ENCODE results near the gene CPED1.

Gene CPED1

GRCh38 chr7:120988591-120989256 lies at the start of gene CPED1:
TSS of gene CPED1 (plus strand) at chr7:120988711. CDS start at chr7:120989622, 911 bp downstream.
- peak; percentile 14 for DNase-seq

- no peak for DNase-seq
These were observed 49.2 kb upstream of the CPED1 start for GRCh38 chr7:120939345-120939744.

GRCh38 chr7:120941064-120941463 lies 47.4 kb upstream of the CPED1 start:
- peak; percentile 31 for DNase-seq

GRCh38 chr7:120941856-120942255 lies 46.7 kb upstream of the CPED1 start:
- no peak for DNase-seq

- no peak for DNase-seq
These were observed 45.6 kb upstream of the CPED1 start for GRCh38 chr7:120942861-120943260.

- DNase-seq = no peak
These were observed 43.5 kb upstream of the CPED1 start for GRCh38 chr7:120944826-120945562.

GRCh38 chr7:120947980-120948379 lies 40.5 kb upstream of the CPED1 start:
- no peak for DNase-seq

GRCh38 chr7:120949393-120949911 lies 39.1 kb upstream of the CPED1 start:
- no peak for DNase-seq

- no peak for DNase-seq
These were observed 38.4 kb upstream of the CPED1 start for GRCh38 chr7:120949998-120950538.

GRCh38 chr7:120950539-120951308 lies 37.8 kb upstream of the CPED1 start, which contains the start of gene ING3:
TSS of gene ING3 (plus strand) at chr7:120950777. CDS start at chr7:120950897, 120 bp downstream.
- DNase-seq = peak; percentile 97

GRCh38 chr7:120951309-120951699 lies 37.2 kb upstream of the CPED1 start:
- DNase-seq = no peak

GRCh38 chr7:120951826-120952225 lies 36.7 kb upstream of the CPED1 start:
- DNase-seq = no peak

- no peak for DNase-seq
These were observed 32.8 kb upstream of the CPED1 start for GRCh38 chr7:120955577-120956149.

GRCh38 chr7:120959929-120960484 lies 28.5 kb upstream of the CPED1 start:
- DNase-seq = no peak

- DNase-seq = no peak
These were observed 27.8 kb upstream of the CPED1 start for GRCh38 chr7:120960714-120961113.

GRCh38 chr7:120961638-120962173 lies 26.8 kb upstream of the CPED1 start:
- no peak for DNase-seq

- DNase-seq = no peak
These were observed 24.4 kb upstream of the CPED1 start for GRCh38 chr7:120964088-120964487.

- no peak for DNase-seq
These were observed 21.6 kb upstream of the CPED1 start for GRCh38 chr7:120966961-120967360.

GRCh38 chr7:120973849-120974248 lies 14.7 kb upstream of the CPED1 start:
- no peak for DNase-seq

GRCh38 chr7:120979765-120980499 lies 8.6 kb upstream of the CPED1 start:
- no peak for DNase-seq

GRCh38 chr7:120981117-120981516 lies 7.4 kb upstream of the CPED1 start:
- no peak for DNase-seq

All from MV-4-11 (cell line).